Right lobe of liver (tissue), 6 donors: ENCODE measurements around the gene CCDC68. TPM values are rescaled to one million over a fixed set of nuclear protein-coding genes. Genes with fewer than 3 reads are reported as not detected.

Source experiments
- ATAC-seq, 4 donors: fragments of 200-7000 bp; cut with Tn5 transposase; one replicate each; pipeline ENCODE4 v1.9.1; 2020; ENCODE audit warnings: mild to moderate bottlenecking in 4 of 4, moderate library complexity in 4 of 4
- DNase-seq, 3 donors: peaks; one replicate each; pipeline ENCODE4 v3.0.0-alpha.2; 2020
- H3K27ac ChIP-seq, 3 donors: fragments of 200-600 bp; one replicate each; pipeline ENCODE4 v1.8.0; 2022
- H3K27me3 ChIP-seq, 2 donors: fragments of 200-600 bp; one replicate each; pipeline ENCODE4 v1.8.0; 2022
- H3K36me3 ChIP-seq, 4 donors: fragments of 200-600 bp; sonication (generic) in 1 of 4; one replicate each; pipeline versions ENCODE4 v1.5.1 to v1.8.0; 2017 to 2022; ENCODE audit warnings: control low read depth in 1 of 4
- H3K4me1 ChIP-seq, 4 donors: fragments of 200-600 bp; sonication (generic) in 1 of 4; one replicate each; pipeline versions ENCODE4 v1.5.1 to v1.8.0; 2017 to 2022; ENCODE audit warnings: control low read depth in 1 of 4
- H3K4me3 ChIP-seq, 3 donors: fragments of 200-600 bp; one replicate each; pipeline ENCODE4 v1.8.0; 2022
- H3K9me3 ChIP-seq, 4 donors: fragments of 200-600 bp; sonication (generic) in 1 of 4; one replicate each; pipeline versions ENCODE4 v1.5.1 to v1.8.0; 2017 to 2022; ENCODE audit warnings: control low read depth in 1 of 4
- CTCF ChIP-seq, 4 donors: fragments of 200-600 bp in 3 of 4; fragments of 450-650 bp in 1 of 4; IDR thresholded peaks; one replicate each; pipeline versions ENCODE4 v1.5.1 to v1.8.0; 2016 to 2022; ENCODE audit warnings: antibody characterized with exemption in 4 of 4, mild to moderate bottlenecking in 2 of 4
- POLR2A ChIP-seq: fragments of 450-650 bp; IDR thresholded peaks from one replicate; pipeline ENCODE4 v1.6.1; 2017; ENCODE audit warnings: antibody characterized with exemption, mild to moderate bottlenecking
- WGBS: methylation state at CpG from one replicate; pipeline ENCODE4 v1.1.6; 2018; ENCODE audit warnings: low coverage, low lambda C conversion rate; ENCODE audit not compliant: insufficient coverage; ENCODE audit errors: missing lambda C conversion rate; 5-methylcytosine and 5-hydroxymethylcytosine counted together
- intact Hi-C, 2 donors: fragments of 100-400 bp; cut with DNase I; formaldehyde crosslinking; loops; one replicate each; pipeline versions ENCODE4 v1.11.2 to v1.14.1; 2022
- total RNA-seq, 6 experiments: library from RNA; depleted of rRNA in 2 of 6; stranded (reverse); fragments of >200 nt in 2 of 6; fragmentation: NEBNext Ultra II Directional in 3 of 6; extraction: Animal tissue kit (Norgen Biotek cat#: 25700) in 3 of 6; gene quantifications; one replicate each; pipeline versions ENCODE4 v1.1.0 to v1.2.4, GENCODE V29; 2016 to 2023
- donor health status: DM: no; HTN: yes; CAD: no.
- donor health status: DM: no; HTN: no; CAD: no.
- donor health status: DM: no; HTN: no; CAD: no.
- donor health status: DM: no; HTN: yes; CAD: no.
- donor health status: DM: no; HTN: yes; CAD: no.

The CCDC68 gene
- total RNA-seq, 6 experiments from 2014 or later: 3.1 to 17.3 (median 9.3) TPM

GRCh38 chr18:54942144-54942543 lies 17.1 kb downstream of the CCDC68 start:
- intact Hi-C loops: no loop called here
- Histone ChIP-seq H3K4me1 (peaks cover 0 to 8% (median 7%) of the 10 kb centered on the region in 4 donors), H3K27me3 (no peaks in the 10 kb centered on the region), H3K36me3 (no peaks in the 10 kb centered on the region), H3K4me3 (no peak overlapping the region), H3K27ac (no peak overlapping the region), H3K9me3 (no peaks in the 10 kb centered on the region)
- WGBS: 58% methylated on average over 4 of the region's 4 CpGs
- ATAC-seq (no peak), DNase-seq (no peak)
- no peak for TF ChIP-seq POLR2A
- TF ChIP-seq CTCF (IDR thresholded peaks at IDR 0.05): no peak

GRCh38 chr18:54939361-54939917 lies 19.8 kb downstream of the CCDC68 start:
- Histone ChIP-seq H3K27me3 (no peaks in the 10 kb centered on the region), H3K36me3 (peaks cover 0 to 3% (median 1%) of the 10 kb centered on the region in 4 donors), H3K4me3 (no peak overlapping the region), H3K9me3 (no peaks in the 10 kb centered on the region), H3K27ac (no peak overlapping the region), H3K4me1 (no peaks in the 10 kb centered on the region)
- WGBS: 81% methylated on average over 6 of the region's 7 CpGs
- intact Hi-C loops: no loop called here
- TF ChIP-seq CTCF (IDR thresholded peaks at IDR 0.05): no peak
- no peak for TF ChIP-seq POLR2A
- DNase-seq (no peak), ATAC-seq (no peak)

- Histone ChIP-seq H3K27ac (no peak overlapping the region), H3K36me3 (peaks cover 0 to 3% (median 1%) of the 10 kb centered on the region in 4 donors), H3K4me1 (no peaks in the 10 kb centered on the region), H3K9me3 (no peaks in the 10 kb centered on the region), H3K4me3 (no peak overlapping the region), H3K27me3 (no peaks in the 10 kb centered on the region)
- WGBS: 92% methylated on average over 1 of the region's 3 CpGs
- intact Hi-C loops: no loop called here
- ATAC-seq: no peak
- TF ChIP-seq CTCF (IDR thresholded peaks at IDR 0.05): no peak
- no peak for TF ChIP-seq POLR2A
- DNase-seq: no peak
These were observed 20.8 kb downstream of the CCDC68 start for GRCh38 chr18:54938506-54938905.

- no peak for TF ChIP-seq POLR2A
- TF ChIP-seq CTCF (IDR thresholded peaks at IDR 0.05): no peak
- ATAC-seq: peak in 2 of 4 donors; percentile 14 to 40
- Histone ChIP-seq H3K36me3 (peaks cover 0 to 5% (median 1%) of the 10 kb centered on the region in 4 donors), H3K27me3 (no peaks in the 10 kb centered on the region), H3K9me3 (no peaks in the 10 kb centered on the region), H3K4me1 (no peaks in the 10 kb centered on the region), H3K27ac (no peak overlapping the region), H3K4me3 (no peak overlapping the region)
- intact Hi-C loops: no loop called here
- no peak for DNase-seq
- WGBS: 0% methylated on average over 1 of the region's 1 CpG
These were observed 26.8 kb downstream of the CCDC68 start for GRCh38 chr18:54932472-54932871.

GRCh38 chr18:54931152-54931551 lies 28.1 kb downstream of the CCDC68 start:
- no peaks in the 10 kb centered on the region for H3K9me3 ChIP-seq
- TF ChIP-seq CTCF (IDR thresholded peaks at IDR 0.05) (no peak), POLR2A (no peak)
- intact Hi-C loops: no loop called here
- no peak overlapping the region for H3K27ac ChIP-seq
- no peak overlapping the region for H3K4me3 ChIP-seq
- 100% methylated on average over 1 of the region's 4 CpGs for WGBS
- DNase-seq (no peak), ATAC-seq (no peak)
- peaks cover 0 to 7% (median 0%) of the 10 kb centered on the region in 4 donors for H3K36me3 ChIP-seq
- no peaks in the 10 kb centered on the region for H3K4me1 ChIP-seq
- H3K27me3 ChIP-seq: no peaks in the 10 kb centered on the region
